Keratinocyte (primary cell): ENCODE results near the gene ARHGAP15. TPM values are rescaled to one million over a fixed set of nuclear protein-coding genes. Genes with fewer than 3 reads are reported as not detected.

ENCODE experiments used
- DNase-seq: peaks from one replicate; pipeline ENCODE4 v3.0.0-alpha.2; 2011; ENCODE audit warnings: low read depth, missing footprints, low spot score
- FAIRE-seq: peaks from 2 replicates; lab custom pipeline; 2011; peaks lifted over from hg19 to GRCh38; lab: Jason Lieb, UNC
- H2AFZ ChIP-seq: 2 replicates; pipeline ENCODE4 v1.6.0; 2012; ENCODE audit warnings: low read length, control low read depth, inconsistent platforms; ENCODE audit not compliant: control insufficient read depth
- H3K27ac ChIP-seq: 2 replicates; pipeline ENCODE4 v1.5.1; 2011; ENCODE audit warnings: low read length; ENCODE audit not compliant: control insufficient read depth, insufficient read depth
- H3K27me3 ChIP-seq: 3 replicates; pipeline ENCODE4 v1.6.0; 2011; ENCODE audit warnings: low read length; ENCODE audit not compliant: control insufficient read depth, insufficient read depth; ENCODE audit errors: extremely low read depth
- H3K36me3 ChIP-seq, 2 experiments: 2 replicates in 1 of 2; 3 replicates in 1 of 2; pipeline ENCODE4 v1.5.1; 2011; ENCODE audit warnings: low read length in 2 of 2, mild to moderate bottlenecking in 1 of 2; ENCODE audit not compliant: control insufficient read depth in 2 of 2, insufficient read depth in 2 of 2; ENCODE audit errors: extremely low read depth in 1 of 2
- H3K4me1 ChIP-seq: 3 replicates; pipeline ENCODE4 v1.5.1; 2011; ENCODE audit warnings: low read length; ENCODE audit not compliant: control insufficient read depth, insufficient read depth; ENCODE audit errors: extremely low read depth
- H3K4me2 ChIP-seq: 3 replicates; pipeline ENCODE4 v1.6.0; 2011; ENCODE audit warnings: low read depth, low read length; ENCODE audit not compliant: control insufficient read depth, insufficient read depth; ENCODE audit errors: extremely low read depth
- H3K4me3 ChIP-seq, 3 experiments: fragments of 200-600 bp in 1 of 3; sonication (generic) in 1 of 3; 2 replicates in 2 of 3; 3 replicates in 1 of 3; pipeline ENCODE4 v1.5.1; 2011 to 2016; ENCODE audit warnings: low read length in 3 of 3, mild to moderate bottlenecking in 3 of 3, control low read depth in 2 of 3, inconsistent platforms in 1 of 3, low read depth in 1 of 3, mixed read lengths in 1 of 3, mixed run types in 1 of 3, moderate library complexity in 1 of 3; ENCODE audit not compliant: control insufficient read depth in 2 of 3, insufficient read depth in 2 of 3; ENCODE audit errors: extremely low read depth in 1 of 3
- H3K79me2 ChIP-seq: 2 replicates; pipeline ENCODE4 v1.6.0; 2012; ENCODE audit warnings: low read length; ENCODE audit not compliant: control insufficient read depth, insufficient read depth
- H3K9ac ChIP-seq: 3 replicates; pipeline ENCODE4 v1.6.0; 2011; ENCODE audit warnings: low read length; ENCODE audit not compliant: control insufficient read depth, insufficient read depth; ENCODE audit errors: extremely low read depth
- H3K9me1 ChIP-seq: 3 replicates; pipeline ENCODE4 v1.6.0; 2011; ENCODE audit warnings: low read length; ENCODE audit not compliant: control insufficient read depth, insufficient read depth; ENCODE audit errors: extremely low read depth
- H3K9me3 ChIP-seq: 2 replicates; pipeline ENCODE4 v1.5.1; 2012; ENCODE audit warnings: low read depth, low read length; ENCODE audit not compliant: control insufficient read depth
- H4K20me1 ChIP-seq: 3 replicates; pipeline ENCODE4 v1.6.0; 2011; ENCODE audit warnings: low read length; ENCODE audit not compliant: control insufficient read depth, insufficient read depth; ENCODE audit errors: extremely low read depth
- EZH2 ChIP-seq: IDR thresholded peaks from one replicate; pipeline ENCODE4 v1.6.1; 2012; ENCODE audit warnings: inconsistent platforms, mild to moderate bottlenecking, low read length, moderate library complexity
- dilution Hi-C: fragments of 300-500 bp; cut with MboI; formaldehyde crosslinking; loops from one replicate; pipeline ENCODE4 v1.7.0; 2020; ENCODE audit warnings: low sequenced_read_pairs; ENCODE audit not compliant: extremely low pct_ligation_motif_present
- polyA plus RNA-seq, 5 experiments: library from polyadenylated mRNA; depleted of rRNA in 3 of 5; stranded (reverse) in 3 of 5; stranded (forward) in 1 of 5; unstranded in 1 of 5; fragments of >200 nt; gene quantifications; 1 replicate in 1 of 5; 2 replicates in 3 of 5; 3 replicates in 1 of 5; pipeline versions ENCODE4 v1.2.1 to v1.2.3, GENCODE V29; 2011 to 2012; ENCODE audit warnings: missing spikeins in 2 of 5, low read depth in 1 of 5, low replicate concordance in 1 of 5
- TF ChIP-seq, protein P1 (sequence below), 3 experiments: IDR thresholded peaks in 1 of 3; conservative IDR thresholded peaks in 1 of 3; optimal IDR thresholded peaks in 1 of 3; 2 replicates in 2 of 3; 3 replicates in 1 of 3; pipeline versions ENCODE3 to v1.5.1; 2011; ENCODE audit warnings: low read length in 3 of 3, mild to moderate bottlenecking in 3 of 3, moderate library complexity in 2 of 3, control low read depth in 1 of 3, inconsistent platforms in 1 of 3; ENCODE audit not compliant: insufficient read depth in 2 of 3; ENCODE audit errors: extremely low read depth in 1 of 3

ARHGAP15 gene
- polyA plus RNA-seq, 1 donor (not counting 4 experiments of a cell fraction or from before 2014, with no cell fraction given) = not detected

GRCh38 chr2:143740431-143740830 is 611.2 kb downstream of the ARHGAP15 start:
- Histone ChIP-seq H3K4me2 (no peak overlapping the region), H3K27me3 (no peaks in the 10 kb centered on the region), H3K4me1 (no peaks in the 10 kb centered on the region), H3K27ac (no peak overlapping the region), H4K20me1 (no peaks in the 10 kb centered on the region), H3K9ac (no peak overlapping the region), H3K9me1 (no peaks in the 10 kb centered on the region), H2AFZ (no peak overlapping the region), H3K9me3 (no peaks in the 10 kb centered on the region), H3K79me2 (no peaks in the 10 kb centered on the region), H3K4me3 (no peak overlapping the region), H3K36me3 (no peaks in the 10 kb centered on the region)
- dilution Hi-C loops = no loop called here
- DNase-seq (no peak), FAIRE-seq (no peak)
- no peak for TF ChIP-seq EZH2
- TF ChIP-seq, protein P1, sequence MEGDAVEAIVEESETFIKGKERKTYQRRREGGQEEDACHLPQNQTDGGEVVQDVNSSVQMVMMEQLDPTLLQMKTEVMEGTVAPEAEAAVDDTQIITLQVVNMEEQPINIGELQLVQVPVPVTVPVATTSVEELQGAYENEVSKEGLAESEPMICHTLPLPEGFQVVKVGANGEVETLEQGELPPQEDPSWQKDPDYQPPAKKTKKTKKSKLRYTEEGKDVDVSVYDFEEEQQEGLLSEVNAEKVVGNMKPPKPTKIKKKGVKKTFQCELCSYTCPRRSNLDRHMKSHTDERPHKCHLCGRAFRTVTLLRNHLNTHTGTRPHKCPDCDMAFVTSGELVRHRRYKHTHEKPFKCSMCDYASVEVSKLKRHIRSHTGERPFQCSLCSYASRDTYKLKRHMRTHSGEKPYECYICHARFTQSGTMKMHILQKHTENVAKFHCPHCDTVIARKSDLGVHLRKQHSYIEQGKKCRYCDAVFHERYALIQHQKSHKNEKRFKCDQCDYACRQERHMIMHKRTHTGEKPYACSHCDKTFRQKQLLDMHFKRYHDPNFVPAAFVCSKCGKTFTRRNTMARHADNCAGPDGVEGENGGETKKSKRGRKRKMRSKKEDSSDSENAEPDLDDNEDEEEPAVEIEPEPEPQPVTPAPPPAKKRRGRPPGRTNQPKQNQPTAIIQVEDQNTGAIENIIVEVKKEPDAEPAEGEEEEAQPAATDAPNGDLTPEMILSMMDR (optimal IDR thresholded peaks at IDR 0.05 in 1 of 3, IDR thresholded peaks at IDR 0.05 in 1 of 3, conservative IDR thresholded peaks at IDR 0.05 in 1 of 3; ENCODE audit: extremely low read depth in 1 of 3, insufficient read depth in 2 of 3, low read length in 3 of 3) = no peak

GRCh38 chr2:143741205-143741604 is 612.0 kb downstream of the ARHGAP15 start:
- Histone ChIP-seq H3K9ac (no peak overlapping the region), H3K27me3 (no peaks in the 10 kb centered on the region), H3K9me1 (no peaks in the 10 kb centered on the region), H2AFZ (no peak overlapping the region), H3K79me2 (no peaks in the 10 kb centered on the region), H4K20me1 (no peaks in the 10 kb centered on the region), H3K36me3 (no peaks in the 10 kb centered on the region), H3K4me1 (no peaks in the 10 kb centered on the region), H3K4me3 (no peak overlapping the region), H3K4me2 (no peak overlapping the region), H3K27ac (no peak overlapping the region), H3K9me3 (no peaks in the 10 kb centered on the region)
- FAIRE-seq (no peak), DNase-seq (no peak)
- TF ChIP-seq, protein P1 (optimal IDR thresholded peaks at IDR 0.05 in 1 of 3, IDR thresholded peaks at IDR 0.05 in 1 of 3, conservative IDR thresholded peaks at IDR 0.05 in 1 of 3; ENCODE audit: extremely low read depth in 1 of 3, insufficient read depth in 2 of 3, low read length in 3 of 3) = no peak
- TF ChIP-seq EZH2 = no peak
- dilution Hi-C loops = no loop called here
